AG08396 (cell line): Measurements from ENCODE around the gene DKKL1.
A peak's percentile ranks its signal among the peaks of the same experiment; 100 is the strongest.

ENCODE experiments used
- DNase-seq: peaks from one replicate; pipeline ENCODE4 v3.0.0; 2012; ENCODE audit warnings: low spot score, mixed read lengths

Gene DKKL1

DNA sequence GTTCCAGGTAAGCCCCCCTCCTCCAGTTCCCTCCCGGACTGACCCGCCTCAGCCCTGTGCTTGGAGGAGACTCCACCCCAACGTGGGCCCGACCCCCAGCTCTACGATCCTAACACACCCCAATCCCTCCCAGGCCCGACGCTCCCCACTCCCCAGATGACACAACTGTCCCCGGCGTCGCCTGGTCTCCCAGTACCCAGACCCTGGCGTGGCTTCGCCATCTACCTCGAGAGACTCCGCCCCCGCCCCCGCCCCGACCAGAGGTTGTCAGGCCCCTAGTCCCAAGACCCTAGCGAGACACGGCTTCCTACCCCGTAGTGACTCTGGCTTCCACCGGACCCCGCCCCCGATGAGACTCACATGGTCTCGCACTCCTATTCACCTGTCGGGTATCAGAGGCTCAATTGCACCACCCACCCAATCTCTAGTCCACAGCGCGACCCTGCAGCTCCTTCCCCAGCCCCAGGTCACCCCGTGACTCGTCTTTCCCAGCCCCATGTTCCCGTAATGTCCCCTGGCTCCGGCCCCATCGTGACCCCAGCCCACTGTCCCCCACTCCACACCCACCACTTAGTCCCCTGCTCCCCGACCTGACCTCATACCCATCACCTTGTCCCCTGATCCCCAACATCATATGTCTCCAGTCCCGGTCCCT lies 25.5 kb upstream of the DKKL1 start:
- no peak for DNase-seq

DNA sequence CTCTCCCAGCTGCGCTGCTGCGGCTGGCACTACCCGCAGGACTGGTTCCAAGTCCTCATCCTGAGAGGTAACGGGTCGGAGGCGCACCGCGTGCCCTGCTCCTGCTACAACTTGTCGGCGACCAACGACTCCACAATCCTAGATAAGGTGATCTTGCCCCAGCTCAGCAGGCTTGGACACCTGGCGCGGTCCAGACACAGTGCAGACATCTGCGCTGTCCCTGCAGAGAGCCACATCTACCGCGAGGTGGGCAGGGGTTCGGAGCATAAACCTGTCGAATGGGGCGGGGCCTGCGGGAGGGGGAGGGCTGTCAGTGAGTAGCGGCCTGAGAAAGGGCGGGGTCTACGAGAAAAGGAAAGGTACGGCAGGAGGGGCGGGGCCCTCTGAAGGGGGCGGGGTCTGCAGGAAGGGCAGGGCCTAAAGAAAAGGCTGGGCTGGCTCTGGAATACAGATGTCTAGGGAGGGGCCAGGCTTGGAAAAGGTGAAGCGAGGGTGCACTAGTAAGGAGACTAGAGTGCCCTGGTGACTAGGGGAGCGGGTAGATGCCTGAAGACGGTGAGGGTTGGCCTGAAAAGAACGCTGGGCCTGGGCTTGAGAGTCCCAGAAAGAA lies 24.9 kb upstream of the DKKL1 start:
- peak; percentile 61 for DNase-seq

GRCh38 chr19:49339301-49340068 lies 24.2 kb upstream of the DKKL1 start:
- DNase-seq = peak; percentile 95

- DNase-seq = peak; percentile 67
Observed at GRCh38 chr19:49340069-49340864, 23.4 kb upstream of the DKKL1 start.

DNA sequence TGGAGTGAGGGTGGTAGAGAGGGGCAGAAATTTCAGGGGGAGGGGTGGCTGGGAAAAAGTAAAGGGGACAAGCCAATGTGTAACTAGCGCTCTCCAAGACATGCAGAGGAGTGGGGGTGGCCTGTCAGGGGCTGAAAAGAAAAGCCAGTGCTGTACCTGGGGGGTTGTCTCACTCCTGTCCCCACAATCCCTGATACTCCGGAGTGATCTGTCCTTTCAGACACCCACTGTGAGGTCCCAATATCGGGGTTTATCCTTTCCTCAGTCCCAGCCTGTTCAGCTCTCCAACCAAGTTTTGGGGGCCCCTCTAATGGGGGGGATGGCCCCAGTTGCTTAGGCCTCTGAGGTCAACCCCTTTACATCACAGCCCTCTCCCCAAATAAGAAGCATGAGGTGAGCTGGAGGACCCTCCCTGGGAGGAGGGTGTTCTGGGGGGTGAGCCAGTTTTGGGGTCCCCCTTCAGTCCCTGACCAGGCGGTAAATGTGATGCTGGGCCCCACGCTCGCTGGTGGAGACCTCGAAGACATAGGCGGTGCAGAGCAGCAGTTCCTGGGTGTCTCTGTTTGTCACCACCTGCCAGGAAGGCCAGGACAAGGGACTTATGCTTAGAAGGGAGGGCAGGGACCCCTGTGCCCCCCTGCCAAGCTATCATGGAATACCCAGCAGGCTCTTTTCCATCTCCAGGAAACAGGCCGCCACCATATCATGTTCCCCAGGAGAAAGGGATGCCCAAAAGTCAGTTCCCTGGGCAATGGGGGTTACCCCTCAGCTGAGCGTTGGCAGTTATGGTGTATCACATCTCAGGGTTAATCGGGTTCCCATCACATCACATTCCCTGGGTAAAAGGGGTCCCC lies 22.6 kb upstream of the DKKL1 start:
- DNase-seq = no peak

DNA sequence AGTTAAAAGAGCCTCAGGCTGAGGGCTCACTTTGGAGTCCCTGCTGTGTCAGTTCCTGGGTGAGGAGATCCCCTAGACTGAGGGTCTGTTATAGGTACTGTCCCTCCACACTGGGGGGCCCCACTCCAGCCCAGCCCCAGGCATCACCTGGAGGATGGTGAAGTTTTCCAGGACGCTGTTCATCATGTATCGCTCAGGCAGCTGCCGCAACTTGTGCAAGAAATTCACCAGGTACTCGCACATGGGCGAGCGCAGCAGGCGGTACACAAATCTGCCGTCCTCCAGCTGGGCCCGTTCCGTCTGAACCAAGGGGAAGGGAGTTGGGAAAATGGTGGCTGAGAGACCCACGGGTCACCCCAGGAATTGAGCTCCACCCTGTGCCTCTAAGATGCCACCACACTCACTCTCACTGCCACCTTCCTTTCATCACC lies 21.4 kb upstream of the DKKL1 start:
- DNase-seq = no peak

- DNase-seq = no peak
Observed at GRCh38 chr19:49343123-49343522, 20.6 kb upstream of the DKKL1 start.

DNA sequence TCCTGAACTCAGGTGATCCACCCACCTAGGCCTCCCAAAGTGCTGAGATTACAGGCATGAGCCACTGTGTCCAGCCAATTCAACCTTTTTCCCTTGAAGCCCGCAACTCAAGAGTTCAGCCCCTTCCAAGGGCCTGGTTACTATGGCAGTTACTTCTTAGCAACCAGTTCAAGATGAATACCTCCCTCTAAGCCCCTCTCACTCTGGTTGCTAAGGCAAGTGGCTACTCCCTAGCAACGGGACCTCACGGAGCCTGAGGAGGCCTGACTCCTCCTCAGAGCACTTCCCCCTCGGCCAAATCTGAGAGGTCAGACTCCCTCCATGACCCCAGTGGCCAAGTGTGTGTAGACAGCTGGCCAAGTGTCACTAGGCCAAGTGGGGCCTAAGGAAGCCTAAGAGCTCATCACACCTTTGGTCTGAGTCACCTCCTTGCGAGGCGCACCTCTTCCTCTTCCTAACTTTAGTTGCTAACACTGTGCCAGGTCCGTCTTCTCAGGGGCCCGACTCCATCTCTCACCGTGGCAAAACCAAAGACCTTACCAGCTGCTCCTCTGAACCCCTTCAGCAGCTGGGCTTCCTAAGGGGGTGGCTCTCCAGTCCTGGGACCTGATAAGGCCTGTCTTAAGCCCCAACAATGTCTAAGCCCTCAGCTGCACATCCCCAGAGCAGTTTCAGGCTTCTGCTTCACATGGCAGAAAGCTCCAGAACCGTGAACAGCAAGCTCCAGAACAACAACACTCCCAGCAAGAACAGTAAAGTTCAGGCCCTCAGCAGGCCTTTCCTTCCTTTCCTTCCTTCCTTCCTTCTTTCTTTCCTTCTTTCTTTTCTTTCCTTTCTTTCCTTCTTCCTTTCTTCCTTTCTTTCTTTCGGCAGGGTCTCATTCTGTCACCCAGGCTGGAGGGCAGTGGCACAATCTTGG lies 18.9 kb upstream of the DKKL1 start:
- no peak for DNase-seq

- no peak for DNase-seq
Observed at GRCh38 chr19:49347191-49347590, 16.5 kb upstream of the DKKL1 start.

GRCh38 chr19:49347835-49348234 lies 15.8 kb upstream of the DKKL1 start:
- DNase-seq = peak; percentile 88

GRCh38 chr19:49348305-49349189 lies 15.1 kb upstream of the DKKL1 start:
- DNase-seq = no peak

GRCh38 chr19:49349567-49349966 lies 14.1 kb upstream of the DKKL1 start:
- DNase-seq = no peak

DNA sequence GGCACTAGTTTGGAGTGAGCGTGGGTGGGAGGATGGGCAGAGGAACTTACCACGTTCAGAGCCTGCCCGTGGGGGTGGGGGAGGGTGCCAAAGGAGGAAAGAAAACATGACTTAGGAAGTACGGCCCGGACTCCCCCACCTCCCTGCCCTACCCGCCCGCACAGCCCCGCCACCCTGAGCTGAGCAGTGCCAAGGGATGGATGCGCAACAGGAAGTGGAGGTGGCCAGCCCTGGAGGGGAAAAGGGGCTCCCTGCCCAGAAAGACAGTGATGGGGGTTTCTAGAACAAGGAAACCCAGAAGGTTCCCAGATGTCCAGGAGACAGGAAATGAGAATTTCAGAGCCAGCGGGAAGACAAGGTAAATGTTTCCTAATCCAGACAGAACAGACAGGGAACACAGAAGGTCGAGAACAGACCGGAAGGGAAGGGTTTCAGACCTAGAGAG lies 7.7 kb upstream of the DKKL1 start:
- DNase-seq = no peak

- DNase-seq = no peak
Observed at GRCh38 chr19:49356382-49356781, 7.3 kb upstream of the DKKL1 start.

DNA sequence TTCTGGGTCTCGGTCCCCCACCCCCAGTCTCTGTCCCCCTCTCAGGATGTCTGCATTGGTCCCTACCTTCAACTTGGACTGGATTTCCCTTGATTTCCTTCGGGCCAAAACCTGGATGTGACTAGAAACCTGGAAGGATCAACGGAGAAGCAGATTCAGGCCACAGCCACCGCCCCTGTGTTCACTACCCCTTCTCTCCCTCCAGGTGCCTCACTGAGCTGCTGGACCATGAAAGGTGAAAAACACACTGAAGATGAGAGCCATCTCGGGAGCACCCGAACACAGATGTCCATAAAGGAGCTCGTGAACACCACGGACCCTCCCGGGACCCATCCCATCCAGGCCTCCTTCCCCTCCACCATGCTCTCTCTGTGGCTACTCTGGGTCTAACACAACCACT lies 6.5 kb upstream of the DKKL1 start:
- no peak for DNase-seq

DNA sequence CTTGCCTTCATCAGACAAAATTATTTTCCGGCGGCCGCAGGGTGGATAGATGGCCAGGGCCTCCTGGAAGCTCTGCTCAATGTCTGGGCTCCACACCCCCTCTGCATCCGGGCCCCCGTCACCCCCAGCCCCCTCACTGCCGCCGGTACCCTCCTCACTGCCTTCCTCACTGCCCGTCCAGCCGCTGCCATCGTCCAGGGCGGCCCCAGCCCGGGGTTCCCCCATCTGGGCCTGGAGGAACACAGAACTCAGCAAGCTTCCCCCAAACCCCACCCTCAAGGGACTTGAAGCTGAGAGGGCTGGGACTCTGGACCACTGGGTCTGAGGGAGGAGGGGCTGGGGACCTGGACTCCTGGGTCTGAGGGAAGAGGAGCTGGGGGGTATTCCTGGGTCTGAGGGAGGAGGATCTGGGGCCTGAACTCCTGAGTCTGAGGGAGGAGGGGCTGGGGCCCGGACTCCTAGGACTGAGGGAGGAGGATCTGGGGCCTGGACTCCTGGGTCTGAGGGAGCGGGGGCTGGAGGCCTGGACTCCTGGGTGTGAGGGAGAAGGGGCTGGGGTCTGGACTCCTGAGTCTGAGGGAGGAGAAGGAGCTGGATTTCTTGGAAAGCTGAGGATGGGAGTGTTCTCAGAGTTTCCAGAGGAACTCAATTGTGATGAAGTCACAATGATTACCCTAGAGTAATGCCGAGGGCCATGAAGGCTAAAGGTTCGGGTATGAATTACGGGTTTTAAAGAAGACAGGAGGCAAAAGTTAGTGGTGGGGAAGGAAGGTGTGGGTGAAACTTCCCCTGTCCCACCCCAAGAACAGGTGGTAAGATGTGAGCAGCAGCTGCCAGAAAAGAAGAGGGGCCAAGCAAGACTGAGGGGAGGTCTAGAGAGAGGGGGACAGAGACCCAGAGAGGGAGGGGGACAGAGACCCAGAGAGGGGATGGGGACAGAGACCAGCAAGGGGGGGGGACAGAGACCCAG lies 3.5 kb upstream of the DKKL1 start:
- no peak for DNase-seq

DNA sequence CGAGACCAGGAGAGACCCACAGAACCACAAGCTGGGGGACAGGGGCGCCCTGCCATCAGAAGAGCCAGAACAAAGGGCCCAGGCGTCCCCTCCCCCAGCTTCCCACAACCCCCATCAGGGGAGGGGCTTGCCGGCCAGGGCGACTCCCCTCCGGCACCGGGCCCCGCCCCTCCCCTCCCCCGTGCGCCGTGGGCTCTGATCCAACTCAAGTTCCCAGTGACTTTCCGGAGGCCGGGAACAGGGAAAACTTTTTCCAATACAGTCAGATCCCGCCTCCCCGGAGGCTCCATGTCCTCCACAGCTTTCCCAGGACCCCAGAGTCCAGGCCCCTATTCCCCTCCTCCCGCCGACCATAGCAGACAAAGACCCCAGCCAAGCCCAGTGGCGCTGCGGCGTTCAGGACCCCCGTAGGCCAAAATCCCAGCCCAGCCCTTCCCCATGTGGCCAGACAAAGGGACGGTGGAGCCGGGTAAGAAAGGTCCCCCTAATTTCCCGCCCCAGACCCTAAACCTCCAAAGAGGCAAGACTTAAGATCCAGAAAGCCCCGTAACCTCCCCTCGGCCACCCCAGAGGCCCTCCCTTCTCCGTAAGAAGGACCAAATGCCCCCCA lies 2.1 kb upstream of the DKKL1 start:
- peak; percentile 90 for DNase-seq
